Measurements from ENCODE around the gene SLC2A1. TPM values are rescaled to one million over a fixed set of nuclear protein-coding genes. Genes with fewer than 3 reads are reported as not detected.

Gene SLC2A1
- total and polyA plus RNA-seq, 9 of the 15 experiments (the other 6 are each of a cell fraction or from before 2014, with no cell fraction given), result 12.6 to 153 (median 48.0) TPM

GRCh38 chr1:42962641-42963377 is 4.1 kb upstream of the SLC2A1 start (continued):
- TF ChIP-seq ZBTB40 (IDR thresholded peaks at IDR 0.05) (no peak), ZBTB40 (CRISPR knock-in tag; IDR thresholded peaks at IDR 0.05) (no peak), MNT (conservative IDR thresholded peaks at IDR 0.05) (peak in 1 of 2 experiments; percentile 27; a peak in 3 of 4 replicates), MAX (CRISPR knock-in tag; IDR thresholded peaks at IDR 0.05) (no peak; the same call in 1 of the 2 replicates), ZNF197 (CRISPR knock-in tag; IDR thresholded peaks at IDR 0.05; ENCODE audit: low read depth) (peak; percentile 85), HINFP (tag; conservative IDR thresholded peaks at IDR 0.05; ENCODE audit: low read depth) (peak; percentile 70; the same call in 1 of the 2 replicates), KAT2B (IDR thresholded peaks at IDR 0.05; ENCODE audit: low read depth, low read length) (no peak), CBX5 (IDR thresholded peaks at IDR 0.05; ENCODE audit: borderline replicate concordance, low read depth) (no peak), ZBTB43 (CRISPR knock-in tag; IDR thresholded peaks at IDR 0.05) (peak; percentile 52; the same call in 1 of the 2 replicates)
